LNCAP (cell line): ENCODE data around the gene EPHA6.

Experiments used
- CTCF ChIP-seq: fragments of 450-650 bp; IDR thresholded peaks from 2 replicates; pipeline ENCODE4 v1.5.1; 2017; ENCODE audit warnings: mild to moderate bottlenecking

EPHA6 gene

GRCh38 chr3:97161169-97161568, 346.8 kb downstream of the EPHA6 start:
- TF ChIP-seq CTCF = no peak

- no peak for TF ChIP-seq CTCF
These were observed 362.8 kb downstream of the EPHA6 start for GRCh38 chr3:97177242-97177641.

GRCh38 chr3:97181704-97182103, 367.3 kb downstream of the EPHA6 start:
- no peak for TF ChIP-seq CTCF

GRCh38 chr3:97187771-97188170, 373.4 kb downstream of the EPHA6 start:
- TF ChIP-seq CTCF = no peak

- TF ChIP-seq CTCF = no peak
These were observed 375.4 kb downstream of the EPHA6 start for GRCh38 chr3:97189835-97190234.

- TF ChIP-seq CTCF = no peak
These were observed 382.7 kb downstream of the EPHA6 start for GRCh38 chr3:97197083-97197482.

GRCh38 chr3:97197830-97198229, 383.4 kb downstream of the EPHA6 start:
- no peak for TF ChIP-seq CTCF

GRCh38 chr3:97200387-97200786, 386.0 kb downstream of the EPHA6 start:
- TF ChIP-seq CTCF = no peak
